K562 (cell line): ENCODE results near the gene POLG. TPM values are rescaled to one million over a fixed set of nuclear protein-coding genes. Genes with fewer than 3 reads are reported as not detected.

Experiments
- BRF2 ChIP-seq: IDR thresholded peaks from 3 replicates; pipeline ENCODE4 v1.6.1; 2011; ENCODE audit warnings: borderline replicate concordance, mild to moderate bottlenecking; ENCODE audit not compliant: insufficient read length, insufficient read depth
- DDX20 ChIP-seq: fragments of 450-650 bp; IDR thresholded peaks from 2 replicates; pipeline ENCODE4 v1.6.1; 2016; ENCODE audit warnings: missing genetic modification characterization, low read depth, mild to moderate bottlenecking, missing compliant biosample characterization, moderate library complexity
- FOXK2 ChIP-seq, 2 experiments: fragments of 450-650 bp; IDR thresholded peaks in 1 of 2; conservative IDR thresholded peaks in 1 of 2; 2 replicates each; pipeline ENCODE4 v1.6.1; 2016; ENCODE audit warnings: low read depth in 2 of 2, mild to moderate bottlenecking in 1 of 2
- HNRNPK ChIP-seq: fragments of 200-400 bp; formaldehyde crosslinking; IDR thresholded peaks from one replicate; pipeline ENCODE4 v1.6.1; 2018; ENCODE audit warnings: mild to moderate bottlenecking, low read depth, low read length; ENCODE audit not compliant: poor library complexity, severe bottlenecking
- KAT2B ChIP-seq: IDR thresholded peaks from one replicate; pipeline ENCODE4 v1.6.1; 2012; ENCODE audit warnings: low read depth, mild to moderate bottlenecking, control low read depth, inconsistent platforms, low read length, moderate library complexity
- MYC ChIP-seq, 2 experiments: fragments of 250-450 bp in 1 of 2; sonication (Bioruptor Pico) in 1 of 2; IDR thresholded peaks; 2 replicates each; pipeline versions ENCODE4 v1.5.1 to v1.6.1; 2012 to 2021; ENCODE audit warnings: low read depth in 2 of 2, borderline replicate concordance in 1 of 2, improper control_type of control experiment in 1 of 2, low read length in 1 of 2, mild to moderate bottlenecking in 1 of 2, moderate library complexity in 1 of 2
- PTRF ChIP-seq: fragments of 450-650 bp; IDR thresholded peaks from 2 replicates; pipeline ENCODE4 v1.6.1; 2016; ENCODE audit warnings: mild to moderate bottlenecking, missing genetic modification characterization, missing compliant biosample characterization
- RBM15 ChIP-seq: fragments of 200-400 bp; formaldehyde crosslinking; IDR thresholded peaks from 2 replicates; pipeline ENCODE4 v1.6.1; 2018; ENCODE audit warnings: mild to moderate bottlenecking, low read length, moderate library complexity; ENCODE audit not compliant: insufficient read depth
- SETDB1 ChIP-seq: IDR thresholded peaks from one replicate; pipeline ENCODE4 v1.6.1; 2012; ENCODE audit warnings: low read length, control low read depth, inconsistent platforms
- SIN3A ChIP-seq, 2 experiments: fragments of 150-350 bp in 1 of 2; IDR thresholded peaks; 2 replicates each; pipeline ENCODE4 v1.6.1; 2011 to 2016; ENCODE audit warnings: borderline replicate concordance in 2 of 2, low read depth in 2 of 2, low read length in 2 of 2, mild to moderate bottlenecking in 2 of 2, moderate library complexity in 2 of 2; ENCODE audit not compliant: control insufficient read depth in 1 of 2
- SP1 ChIP-seq: sonication (generic); formaldehyde crosslinking; IDR thresholded peaks from 2 replicates; pipeline ENCODE4 v1.8.1; 2022; ENCODE audit warnings: mild to moderate bottlenecking, missing genetic modification reagents
- ZBTB43 ChIP-seq: sonication (generic); formaldehyde crosslinking; IDR thresholded peaks from 2 replicates; pipeline ENCODE4 v1.8.0; 2023; ENCODE audit warnings: mild to moderate bottlenecking, missing genetic modification reagents
- ZNF318 ChIP-seq, 2 experiments: fragments of 450-650 bp; IDR thresholded peaks; 2 replicates each; pipeline ENCODE4 v1.6.1; 2016; ENCODE audit warnings: mild to moderate bottlenecking in 2 of 2, borderline replicate concordance in 1 of 2, low read depth in 1 of 2, moderate library complexity in 1 of 2
- ZNF408 ChIP-seq: fragments of 250-450 bp; sonication (Bioruptor Pico); IDR thresholded peaks from 2 replicates; pipeline ENCODE4 v1.4.0; 2020; ENCODE audit warnings: low read depth, mild to moderate bottlenecking, moderate library complexity
- polyA plus RNA-seq, 8 experiments: library from polyadenylated mRNA; depleted of rRNA in 4 of 8; stranded (reverse) in 5 of 8; unstranded in 3 of 8; fragments of >200 nt; fragmentation: Nextera tagmentation in 2 of 8; fragmentation: Illumina TruSeq in 1 of 8; extraction: Ambion mirVana in 2 of 8; extraction: Trizol in 1 of 8; gene quantifications; 2 replicates each; pipeline versions ENCODE4 v1.2.1 to v1.2.3, GENCODE V29; 2011 to 2014; ENCODE audit warnings: inconsistent platforms in 1 of 8, missing spikeins in 1 of 8
- total RNA-seq, 7 experiments: library from RNA; depleted of rRNA in 6 of 7; stranded (reverse); fragments of >200 nt in 6 of 7; fragmentation: Illumina TruSeq in 2 of 7; extraction: Trizol in 2 of 7; gene quantifications; 2 replicates each; pipeline versions ENCODE4 v1.2.1 to v1.2.3, GENCODE V29; 2011 to 2021; ENCODE audit warnings: low replicate concordance in 1 of 7

Gene POLG
- total and polyA plus RNA-seq, 9 of the 15 experiments (the other 6 are each of a cell fraction or from before 2014, with no cell fraction given) = 15.2 to 83.8 (median 38.6) TPM

DNA sequence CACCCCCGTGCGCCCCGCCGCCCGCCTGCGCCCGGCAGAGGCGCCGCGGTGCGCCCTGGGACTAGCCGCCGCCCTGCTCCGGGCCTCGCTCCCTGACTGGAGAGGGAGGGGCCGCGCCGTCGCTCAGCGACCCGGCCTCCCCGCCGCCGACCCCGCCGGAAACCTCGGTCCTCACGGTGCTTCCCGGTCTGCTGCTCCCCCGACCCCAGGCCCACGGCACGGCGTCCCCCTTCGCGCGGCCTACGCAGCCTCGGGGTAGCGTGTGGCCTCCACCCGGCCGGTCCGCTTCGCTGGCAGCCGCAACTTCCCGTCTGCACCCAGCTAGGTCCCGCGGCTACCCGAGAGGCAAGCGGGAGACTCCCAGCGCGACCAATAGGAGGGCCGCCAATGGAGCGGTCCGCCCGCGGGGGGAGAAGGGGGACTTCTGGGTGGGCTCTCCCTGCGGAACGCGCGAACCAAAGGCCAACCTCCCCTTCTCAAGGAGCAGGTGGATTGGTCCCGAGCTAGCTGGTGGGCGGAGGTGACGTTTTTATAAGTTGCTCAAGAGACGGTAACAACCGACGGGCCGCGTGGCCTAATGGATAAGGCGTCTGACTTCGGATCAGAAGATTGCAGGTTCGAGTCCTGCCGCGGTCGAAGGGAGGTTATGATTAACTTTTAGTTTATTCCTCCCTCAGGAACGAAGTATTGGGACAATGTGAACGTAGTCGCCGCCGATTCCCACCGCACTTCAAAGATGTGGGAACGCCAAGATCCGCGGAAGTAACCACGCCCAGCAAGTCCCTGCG, at the start of gene POLG (continued):
- no peak for TF ChIP-seq ZNF318 (IDR thresholded peaks at IDR 0.05; ENCODE audit: borderline replicate concordance in 1 of 2, low read depth in 1 of 2)
- peak; percentile 61 to 76; a peak in 3 of 4 replicates for TF ChIP-seq SIN3A (IDR thresholded peaks at IDR 0.05; ENCODE audit: borderline replicate concordance in 2 of 2, control insufficient read depth in 1 of 2, low read depth in 2 of 2, low read length in 2 of 2)
- TF ChIP-seq RBM15 = no peak
- no peak for TF ChIP-seq DDX20 (tag)
- TF ChIP-seq SETDB1 = no peak
- TF ChIP-seq MYC (IDR thresholded peaks at IDR 0.05; ENCODE audit: low read depth, low read length) = peak; percentile 87
- TF ChIP-seq MYC (CRISPR knock-in tag; IDR thresholded peaks at IDR 0.05; ENCODE audit: borderline replicate concordance, low read depth) = peak; percentile 76; the same call in 1 of the 2 replicates
- peak in 1 of 2 experiments; percentile 100; a peak in 3 of 4 replicates for TF ChIP-seq FOXK2 (conservative IDR thresholded peaks at IDR 0.05 in 1 of 2, IDR thresholded peaks at IDR 0.05 in 1 of 2; ENCODE audit: low read depth in 2 of 2)
- TF ChIP-seq ZBTB43 (CRISPR knock-in tag) = peak; percentile 24; the same call in 1 of the 2 replicates
- TF ChIP-seq ZNF408 (CRISPR knock-in tag) = no peak
- no peak for TF ChIP-seq PTRF (tag)
- TF ChIP-seq BRF2 = no peak
- no peak for TF ChIP-seq HNRNPK
- peak; percentile 99 for TF ChIP-seq SP1
- TF ChIP-seq KAT2B = no peak
